GM21390 (cell line): ENCODE data around the gene THSD7B.
"Not testable (repeated sequence)": the region's sequence is repeated elsewhere in the genome, so short reads cannot be mapped to it uniquely, and the experiment has no call there.

Source experiments
- ATAC-seq: cut with Tn5 transposase; IDR thresholded peaks from one replicate; pipeline ENCODE4 v1.9.1; 2021; ENCODE audit not compliant: unreplicated experiment

Gene THSD7B

GRCh38 chr2:137655814-137656213 lies 890.5 kb downstream of the THSD7B start:
- no peak for ATAC-seq

GRCh38 chr2:137658433-137658832 lies 893.1 kb downstream of the THSD7B start:
- ATAC-seq: no peak

DNA sequence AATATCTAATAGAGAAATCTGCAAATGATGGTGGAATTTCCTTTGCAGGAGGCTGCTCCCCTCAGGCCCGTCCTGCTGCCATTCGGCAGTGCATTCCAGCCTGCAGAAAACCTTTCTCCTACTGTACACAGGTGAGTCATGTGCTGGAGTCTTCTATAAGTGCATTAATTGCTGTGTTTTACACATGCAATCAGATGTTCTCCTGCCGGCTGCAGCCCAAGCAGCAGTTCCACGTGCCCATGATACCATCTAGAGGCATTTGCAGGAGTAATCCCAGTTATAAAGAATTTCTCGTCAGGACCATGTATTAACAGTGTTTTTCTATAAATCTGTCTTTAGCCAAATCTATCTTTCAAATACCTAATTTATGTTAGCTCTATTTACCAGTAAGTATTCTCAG lies 894.3 kb downstream of the THSD7B start:
- no peak for ATAC-seq

- ATAC-seq: no peak
Measured at GRCh38 chr2:137670111-137670510, 904.8 kb downstream of the THSD7B start.

- no peak for ATAC-seq
Measured at GRCh38 chr2:137672989-137673552, 907.7 kb downstream of the THSD7B start.

DNA sequence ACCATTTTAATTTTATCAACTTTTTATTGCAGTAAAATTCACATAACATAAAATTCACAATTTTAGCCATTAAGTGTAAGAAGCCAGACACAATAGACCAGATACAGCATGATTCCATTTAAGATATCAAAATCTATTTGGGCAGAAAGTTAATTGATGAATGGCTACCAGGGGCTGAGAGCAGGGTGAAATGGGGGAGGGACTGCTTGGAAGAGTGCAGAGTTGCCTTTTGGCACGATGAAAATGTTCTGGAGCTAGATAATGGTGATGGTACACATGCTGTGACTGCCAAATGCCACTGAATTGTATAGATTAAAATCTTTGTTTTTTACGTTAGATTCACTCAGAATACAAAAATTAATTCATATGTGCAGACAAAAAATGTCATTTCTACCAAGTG lies 909.6 kb downstream of the THSD7B start:
- no peak for ATAC-seq

DNA sequence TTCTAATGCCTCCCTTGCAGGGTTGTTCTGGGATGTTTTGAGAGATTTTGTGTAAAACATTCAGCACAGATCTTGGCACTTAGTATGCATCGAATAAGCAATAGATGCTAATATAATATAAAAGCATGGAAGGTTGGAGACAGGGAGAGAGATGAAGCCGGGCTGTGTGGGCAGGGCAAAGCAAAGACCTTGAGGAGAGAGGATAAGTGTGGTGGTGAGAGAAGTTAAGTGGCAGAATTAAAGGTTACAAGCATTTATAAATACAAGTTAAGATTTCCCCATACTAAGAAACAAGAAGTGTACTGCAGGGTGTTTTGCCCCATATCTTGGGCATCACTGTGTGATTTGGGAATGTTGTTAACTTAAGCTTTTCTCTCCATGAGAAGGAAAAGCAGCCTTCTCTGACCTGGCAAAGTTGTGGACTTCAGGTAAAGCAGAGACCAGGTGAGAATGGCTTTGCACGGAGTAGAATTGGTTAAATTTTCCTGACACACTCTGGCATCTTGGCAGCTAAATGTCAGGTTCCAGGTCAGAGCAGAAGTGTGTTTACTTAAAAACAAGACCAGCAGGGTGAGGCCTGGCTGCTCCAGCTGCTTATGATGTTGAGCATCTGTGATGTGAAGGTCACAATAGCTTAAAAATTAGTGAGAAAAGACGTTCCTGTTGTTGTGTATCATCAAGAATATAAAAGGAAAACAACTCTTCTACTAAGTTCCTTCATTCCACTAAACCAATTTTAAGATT lies 910.4 kb downstream of the THSD7B start:
- ATAC-seq: no peak

GRCh38 chr2:137676346-137676745 lies 911.0 kb downstream of the THSD7B start:
- no peak for ATAC-seq

- ATAC-seq: no peak
Measured at GRCh38 chr2:137677466-137677865, 912.1 kb downstream of the THSD7B start.

- ATAC-seq: no peak
Measured at GRCh38 chr2:137689549-137689948, 924.2 kb downstream of the THSD7B start.

GRCh38 chr2:137693534-137693933 lies 928.2 kb downstream of the THSD7B start:
- no peak for ATAC-seq

DNA sequence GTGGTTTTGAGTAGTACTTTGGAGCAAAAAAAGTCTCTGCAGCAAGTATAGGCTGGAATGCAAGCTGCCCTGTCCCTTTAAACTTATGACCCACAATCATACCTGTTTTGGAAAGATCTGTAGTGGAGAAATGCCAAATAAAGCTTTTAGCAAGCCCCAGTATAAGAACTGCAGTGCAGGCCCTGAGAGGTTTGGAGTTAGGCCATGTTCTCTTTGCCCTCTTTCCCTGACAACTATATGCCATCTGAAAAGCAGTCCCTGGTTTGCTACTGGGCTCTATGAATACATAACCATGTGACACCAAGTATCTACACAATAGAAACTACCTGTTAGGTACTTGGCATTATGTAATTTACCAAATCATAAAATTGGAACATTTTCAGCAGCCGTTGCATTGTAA lies 931.6 kb downstream of the THSD7B start:
- no peak for ATAC-seq

GRCh38 chr2:137700250-137700649 lies 934.9 kb downstream of the THSD7B start:
- not testable (repeated sequence) for ATAC-seq

DNA sequence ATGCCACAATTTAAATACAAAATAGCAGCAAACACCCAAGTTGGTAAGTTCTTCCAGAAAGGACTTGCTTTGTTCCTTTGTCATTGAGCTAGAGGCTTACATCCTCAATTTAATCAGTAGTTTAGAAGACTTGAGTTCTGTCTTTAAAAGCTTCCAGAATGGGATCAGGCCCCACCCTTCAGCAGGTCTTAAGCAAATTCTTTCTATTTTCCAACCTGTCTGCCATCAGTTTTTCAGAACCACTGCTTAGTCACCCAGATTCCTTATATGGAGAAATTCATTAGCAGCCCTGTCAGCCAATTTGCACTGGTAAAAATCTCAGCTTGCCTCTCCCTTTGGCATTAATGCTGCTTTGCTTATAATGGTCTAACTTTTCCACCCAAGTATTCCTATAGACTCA lies 935.3 kb downstream of the THSD7B start:
- no peak for ATAC-seq

DNA sequence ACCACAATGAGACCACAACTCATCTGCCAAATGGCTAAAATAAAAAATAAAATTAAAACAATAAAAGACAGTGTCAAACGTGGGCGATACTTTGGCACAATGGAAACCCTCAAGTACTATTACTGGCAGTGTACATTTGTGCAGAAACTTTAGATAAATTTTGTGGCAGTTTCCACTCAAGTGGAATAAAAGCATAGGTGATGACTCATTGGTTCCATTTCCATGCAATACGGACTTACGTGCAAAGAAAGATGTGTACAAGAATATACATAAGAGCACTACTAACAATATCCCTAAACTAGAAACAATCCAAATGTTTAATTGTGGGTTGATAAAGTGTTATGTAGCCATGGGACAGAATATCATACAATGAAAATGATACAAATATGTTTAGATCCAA lies 940.0 kb downstream of the THSD7B start:
- no peak for ATAC-seq

DNA sequence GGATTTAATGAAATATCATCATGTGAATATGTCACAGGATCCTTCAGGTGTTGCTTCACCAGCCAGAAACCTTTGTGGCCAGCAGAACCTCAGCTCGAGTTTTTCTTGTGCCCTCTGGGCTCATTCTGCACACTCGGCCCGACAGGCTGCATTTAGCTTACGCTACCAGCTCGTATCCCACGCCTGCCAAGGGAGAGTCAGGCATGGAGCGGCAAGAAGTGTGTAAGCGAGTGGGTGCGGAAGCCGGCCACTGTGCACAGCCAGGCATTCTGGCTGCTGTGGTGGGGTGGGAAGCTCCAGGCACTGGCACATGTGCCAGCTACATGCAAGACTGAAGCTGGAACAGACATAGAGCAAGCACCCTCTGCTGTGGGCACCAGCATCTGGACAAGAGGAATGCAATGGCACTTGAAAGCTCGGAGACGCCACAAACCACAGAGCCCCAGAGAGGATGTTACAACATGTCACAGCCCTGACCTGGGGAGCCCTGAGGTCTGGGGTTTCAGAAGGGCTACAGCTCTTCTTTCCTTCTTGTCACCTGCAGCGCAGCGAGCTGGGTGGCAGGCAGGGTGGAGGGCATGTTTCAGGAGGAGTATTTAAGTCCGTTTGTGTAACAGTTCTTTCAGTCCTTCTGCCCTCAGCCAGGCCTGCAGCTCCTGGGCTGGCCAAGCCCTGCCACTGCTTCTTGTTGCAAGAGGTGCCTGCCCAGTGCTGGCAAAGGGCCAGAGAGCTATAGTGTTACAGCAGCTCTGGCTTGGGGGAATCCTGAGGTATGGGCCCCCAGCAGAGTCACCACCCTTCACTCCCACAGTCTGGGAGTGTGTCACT lies 941.7 kb downstream of the THSD7B start:
- ATAC-seq: no peak

GRCh38 chr2:137708311-137708710 lies 943.0 kb downstream of the THSD7B start:
- no peak for ATAC-seq

DNA sequence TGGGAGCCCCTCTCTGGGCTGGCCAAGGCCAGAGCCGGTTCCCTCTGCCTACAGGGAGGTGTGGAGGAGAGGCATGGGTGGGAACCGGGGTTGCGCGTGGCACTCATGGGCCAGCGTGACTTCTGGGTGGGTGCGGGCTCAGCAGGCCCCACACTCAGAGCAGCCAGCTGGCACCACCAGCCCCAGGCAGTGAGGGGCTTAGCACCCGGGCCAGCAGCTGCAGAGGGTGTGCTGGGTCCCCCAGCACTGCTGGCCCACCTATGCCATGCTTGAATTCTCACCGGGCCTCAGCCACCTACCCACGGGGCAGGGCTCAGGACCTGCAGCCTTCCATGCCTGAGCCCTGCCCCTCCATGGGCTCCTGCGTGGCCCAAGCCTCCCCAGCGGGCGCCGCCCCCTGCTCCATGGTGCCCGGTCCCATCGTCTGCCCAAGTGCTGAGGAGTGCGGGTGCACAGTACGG lies 950.4 kb downstream of the THSD7B start:
- ATAC-seq: no peak

DNA sequence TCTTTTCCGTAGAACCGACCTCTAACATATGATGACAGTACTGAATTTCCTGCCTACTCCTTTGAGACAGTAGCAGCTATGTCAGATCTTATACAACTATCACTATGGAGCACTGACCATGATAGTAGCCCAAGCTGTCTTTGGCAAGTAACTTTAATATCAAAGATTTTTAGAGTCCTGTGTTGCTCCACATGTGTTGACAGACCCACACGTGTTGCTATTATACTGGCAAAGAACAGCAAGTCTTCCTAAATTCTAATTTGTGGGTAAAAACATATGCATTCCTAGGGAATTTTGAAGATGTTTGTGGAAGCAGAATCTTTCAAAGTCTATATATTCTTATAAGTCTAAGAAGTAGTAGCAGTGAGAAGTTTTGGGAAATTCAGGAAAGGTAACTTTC lies 953.4 kb downstream of the THSD7B start:
- no peak for ATAC-seq

DNA sequence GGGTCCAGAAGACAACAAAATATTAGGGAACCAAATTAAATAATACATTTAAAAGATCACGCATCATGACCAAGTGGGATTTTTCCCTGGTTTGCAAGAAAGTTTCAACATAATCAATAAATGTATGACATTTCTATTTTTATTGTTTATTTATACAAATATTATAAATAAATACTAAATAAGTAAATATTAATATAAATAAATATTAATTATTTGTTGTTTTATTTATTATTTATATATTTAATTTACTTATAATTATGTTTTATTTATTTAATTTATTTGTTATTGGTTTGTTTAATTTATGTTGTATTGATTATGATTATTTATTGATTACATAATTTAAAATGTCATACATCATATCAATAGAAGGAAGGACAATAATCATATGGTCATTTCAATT lies 956.4 kb downstream of the THSD7B start:
- no peak for ATAC-seq

DNA sequence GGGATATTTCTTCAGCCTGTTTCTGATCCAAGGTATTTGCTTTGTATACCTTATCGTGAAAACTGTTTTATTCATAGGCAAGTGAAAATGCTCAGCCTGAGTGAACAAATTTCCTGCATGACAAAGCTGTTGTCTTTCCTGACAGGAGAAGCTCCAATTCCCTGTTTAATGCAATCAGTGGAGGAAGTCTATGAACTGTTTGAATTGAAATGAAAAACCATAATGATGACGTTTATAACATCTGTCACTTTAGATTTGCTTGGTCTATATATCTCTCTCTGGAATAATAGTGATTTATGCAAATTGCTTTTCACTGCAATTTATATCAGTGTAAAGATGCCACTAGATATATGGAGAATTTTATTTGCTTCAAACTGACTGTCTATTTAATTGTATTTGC lies 959.6 kb downstream of the THSD7B start:
- ATAC-seq: no peak
